ENCODE data around the gene GRAMD1C.

DNA sequence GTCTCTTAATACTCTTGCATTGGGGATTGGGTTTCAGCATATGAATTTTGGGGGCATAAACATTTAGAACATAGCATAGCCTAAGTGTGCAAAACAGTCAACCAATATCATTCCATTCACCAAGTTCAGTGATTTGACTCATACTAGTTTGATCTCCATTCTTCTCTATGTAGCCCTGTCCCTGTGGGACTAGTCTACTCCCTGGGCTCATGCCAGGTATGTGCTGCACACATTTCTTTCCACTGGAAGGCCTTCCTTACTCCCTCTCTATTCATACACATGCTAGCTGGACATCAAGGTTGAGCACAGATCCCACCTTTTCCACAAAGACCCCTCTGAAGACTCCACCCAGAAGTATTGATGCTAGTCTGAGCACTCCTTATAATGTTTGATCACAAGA, 114.3 kb downstream of the GRAMD1C start:
- TF ChIP-seq, protein P1, sequence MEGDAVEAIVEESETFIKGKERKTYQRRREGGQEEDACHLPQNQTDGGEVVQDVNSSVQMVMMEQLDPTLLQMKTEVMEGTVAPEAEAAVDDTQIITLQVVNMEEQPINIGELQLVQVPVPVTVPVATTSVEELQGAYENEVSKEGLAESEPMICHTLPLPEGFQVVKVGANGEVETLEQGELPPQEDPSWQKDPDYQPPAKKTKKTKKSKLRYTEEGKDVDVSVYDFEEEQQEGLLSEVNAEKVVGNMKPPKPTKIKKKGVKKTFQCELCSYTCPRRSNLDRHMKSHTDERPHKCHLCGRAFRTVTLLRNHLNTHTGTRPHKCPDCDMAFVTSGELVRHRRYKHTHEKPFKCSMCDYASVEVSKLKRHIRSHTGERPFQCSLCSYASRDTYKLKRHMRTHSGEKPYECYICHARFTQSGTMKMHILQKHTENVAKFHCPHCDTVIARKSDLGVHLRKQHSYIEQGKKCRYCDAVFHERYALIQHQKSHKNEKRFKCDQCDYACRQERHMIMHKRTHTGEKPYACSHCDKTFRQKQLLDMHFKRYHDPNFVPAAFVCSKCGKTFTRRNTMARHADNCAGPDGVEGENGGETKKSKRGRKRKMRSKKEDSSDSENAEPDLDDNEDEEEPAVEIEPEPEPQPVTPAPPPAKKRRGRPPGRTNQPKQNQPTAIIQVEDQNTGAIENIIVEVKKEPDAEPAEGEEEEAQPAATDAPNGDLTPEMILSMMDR (IDR thresholded peaks at IDR 0.05; ENCODE audit: insufficient read depth, low read length): no peak
- no peak for TF ChIP-seq POLR2AphosphoS5 (IDR thresholded peaks at IDR 0.05; ENCODE audit: low read depth)

All from HL-60 (cell line).